Panc1 (cell line): ENCODE results near the gene CDKAL1. TPM values are rescaled to one million over a fixed set of nuclear protein-coding genes. Genes with fewer than 3 reads are reported as not detected.

Experiments used
- ATAC-seq: fragments of 200-7000 bp; cut with Tn5 transposase; 2 replicates; pipeline ENCODE4 v1.9.1; 2020; ENCODE audit warnings: mild to moderate bottlenecking, moderate library complexity
- BruUV-seq: library from RNA; stranded (reverse); fragments of 400-500 nt; replicated peaks from 2 replicates; lab custom pipeline; 2021; lab: Mats Ljungman, UMichigan
- CTCF ChIA-PET: fragments of 300-600 bp; sonication (Branson Sonifier 250); formaldehyde crosslinking; loops from one replicate; lab custom pipeline; 2022; ENCODE audit warnings: antibody characterized with exemption; lab: Charles Lee
- POLR2A ChIA-PET: fragments of 300-600 bp; sonication (Branson Sonifier 250); formaldehyde crosslinking; loops from one replicate; lab custom pipeline; 2022; ENCODE audit warnings: antibody characterized with exemption; lab: Charles Lee
- DNase-seq: peaks from one replicate; pipeline ENCODE4 v3.0.0-alpha.2; 2010; ENCODE audit warnings: low read depth, low spot score
- H3K27ac ChIP-seq: 2 replicates; pipeline ENCODE4 v1.5.1; 2011; ENCODE audit warnings: mild to moderate bottlenecking, low read length, inconsistent platforms
- H3K27me3 ChIP-seq: fragments of 200-500 bp; sonication (Bioruptor generic); 2 replicates; pipeline ENCODE4 v1.6.0; 2014; ENCODE audit warnings: low read length, inconsistent platforms; ENCODE audit not compliant: control insufficient read depth, insufficient read depth
- H3K36me3 ChIP-seq: fragments of 200-500 bp; sonication (Bioruptor generic); 2 replicates; pipeline ENCODE4 v1.5.1; 2014; ENCODE audit warnings: inconsistent platforms, mild to moderate bottlenecking, low read length, moderate library complexity; ENCODE audit not compliant: control insufficient read depth, insufficient read depth
- H3K4me1 ChIP-seq: 2 replicates; pipeline ENCODE4 v1.5.1; 2011; ENCODE audit warnings: inconsistent platforms, mild to moderate bottlenecking, low read length, moderate library complexity; ENCODE audit not compliant: control insufficient read depth, insufficient read depth
- H3K4me3 ChIP-seq, 2 experiments: 2 replicates each; pipeline ENCODE4 v1.5.1; 2011 to 2012; ENCODE audit warnings: low read depth in 2 of 2, low read length in 2 of 2, mild to moderate bottlenecking in 2 of 2, inconsistent platforms in 1 of 2, moderate library complexity in 1 of 2
- H3K9me3 ChIP-seq: fragments of 200-500 bp; sonication (Bioruptor generic); 2 replicates; pipeline ENCODE4 v1.5.1; 2014; ENCODE audit warnings: low read depth, mild to moderate bottlenecking, inconsistent platforms, low read length, moderate library complexity; ENCODE audit not compliant: control insufficient read depth, insufficient read depth
- CTCF ChIP-seq: fragments of 450-650 bp; IDR thresholded peaks from 2 replicates; pipeline ENCODE4 v1.5.1; 2017; ENCODE audit warnings: mild to moderate bottlenecking
- POLR2AphosphoS5 ChIP-seq: IDR thresholded peaks from 2 replicates; pipeline ENCODE4 v1.6.1; 2012; ENCODE audit warnings: mild to moderate bottlenecking, low read depth, low read length, moderate library complexity
- REST ChIP-seq, 2 experiments: IDR thresholded peaks; 2 replicates each; pipeline ENCODE4 v1.6.1; 2011 to 2012; ENCODE audit warnings: low read depth in 2 of 2, control low read depth in 1 of 2, low read length in 1 of 2, mild to moderate bottlenecking in 1 of 2, moderate library complexity in 1 of 2; ENCODE audit not compliant: insufficient read depth in 1 of 2
- SIN3A ChIP-seq: IDR thresholded peaks from 2 replicates; pipeline ENCODE4 v1.6.1; 2012; ENCODE audit warnings: low read depth, mild to moderate bottlenecking, low read length, moderate library complexity, borderline replicate concordance; ENCODE audit not compliant: insufficient read depth
- TCF7L2 ChIP-seq: IDR thresholded peaks from 2 replicates; pipeline ENCODE4 v1.6.1; 2011; ENCODE audit warnings: mild to moderate bottlenecking, low read depth, low read length, inconsistent platforms
- in situ Hi-C: cut with HindIII; loops from 2 replicates; pipeline ENCODE4 v1.10.0; 2016; ENCODE audit warnings: low sequenced_read_pairs, low pct_unique_long_range_greater_than_20kb
- intact Hi-C: fragments of 100-400 bp; cut with micrococcal nuclease; formaldehyde crosslinking; loops from one replicate; pipeline ENCODE4 v1.10.0; 2022; ENCODE audit not compliant: unreplicated experiment
- total RNA-seq: library from RNA; stranded (reverse); gene quantifications from one replicate; pipeline ENCODE4 v1.2.1, GENCODE V29; 2021; ENCODE audit not compliant: unreplicated experiment

Gene CDKAL1
- total RNA-seq, 1 experiment from 2014 or later: 14.5 TPM

- in situ Hi-C loops (no loop called here), intact Hi-C loops (no loop called here)
- BruUV-seq: no TSS peak
- ATAC-seq: no peak
- no peaks in the 10 kb centered on the region for H3K9me3 ChIP-seq
- H3K27ac ChIP-seq: no peak overlapping the region
- H3K4me3 ChIP-seq: no peak overlapping the region
- H3K27me3 ChIP-seq: no peaks in the 10 kb centered on the region
- no peaks in the 10 kb centered on the region for H3K36me3 ChIP-seq
- CTCF ChIA-PET: interaction anchor here (0.6 kb wide), 1 partner anchor 845 kb away, joined by 9 read pairs; no protein-coding TSS in a partner anchor
- DNase-seq: no peak
- H3K4me1 ChIP-seq: no peaks in the 10 kb centered on the region
- TF ChIP-seq TCF7L2 (no peak), SIN3A (no peak), POLR2AphosphoS5 (no peak), CTCF (no peak), REST (IDR thresholded peaks at IDR 0.05; ENCODE audit: insufficient read depth in 1 of 2, low read depth in 2 of 2, low read length in 1 of 2) (no peak)
- POLR2A ChIA-PET: no interaction called here
These were observed 653.2 kb downstream of the CDKAL1 start for GRCh38 chr6:21187485-21187884.

GRCh38 chr6:21188505-21189223 is 654.4 kb downstream of the CDKAL1 start:
- intact Hi-C loops: no loop called here
- in situ Hi-C loops: no loop called here
- H3K4me3 ChIP-seq: no peak overlapping the region
- ChIA-PET CTCF (no interaction called here), POLR2A (no interaction called here)
- no peak for TF ChIP-seq POLR2AphosphoS5
- no peak for TF ChIP-seq CTCF
- TF ChIP-seq TCF7L2: no peak
- no peak overlapping the region for H3K27ac ChIP-seq
- H3K36me3 ChIP-seq: no peaks in the 10 kb centered on the region
- H3K4me1 ChIP-seq: no peaks in the 10 kb centered on the region
- no peaks in the 10 kb centered on the region for H3K27me3 ChIP-seq
- no peak for DNase-seq
- no peak for ATAC-seq
- no peaks in the 10 kb centered on the region for H3K9me3 ChIP-seq
- BruUV-seq: no TSS peak
